Progenitor cell of endocrine pancreas (in vitro differentiated cells): ENCODE data around the gene TMEM208. TPM values are rescaled to one million over a fixed set of nuclear protein-coding genes. Genes with fewer than 3 reads are reported as not detected.
A peak's percentile ranks its signal among the peaks of the same experiment; 100 is the strongest.

Experiments
- DNase-seq: peaks from one replicate; pipeline ENCODE4 v3.0.0; 2021; ENCODE audit warnings: low spot score; ENCODE audit not compliant: unreplicated experiment
- H3K27ac Mint-ChIP-seq: 2 replicates; pipeline ENCODE4 v1.8.0; 2021; ENCODE audit warnings: mild to moderate bottlenecking, moderate library complexity, mixed read lengths
- H3K27me3 Mint-ChIP-seq: 2 replicates; pipeline ENCODE4 v1.8.0; 2021; ENCODE audit warnings: mixed read lengths
- H3K36me3 Mint-ChIP-seq: 2 replicates; pipeline ENCODE4 v1.8.0; 2022; ENCODE audit warnings: mixed read lengths; ENCODE audit not compliant: insufficient read depth
- H3K4me1 Mint-ChIP-seq: 2 replicates; pipeline ENCODE4 v1.8.0; 2021; ENCODE audit warnings: low read depth, mixed read lengths
- H3K4me3 Mint-ChIP-seq: 2 replicates; pipeline ENCODE4 v1.8.0; 2021; ENCODE audit warnings: low read depth, mild to moderate bottlenecking, moderate library complexity, mixed read lengths
- H3K9me3 Mint-ChIP-seq: 2 replicates; pipeline ENCODE4 v1.8.0; 2021; ENCODE audit warnings: low read depth, mixed read lengths
- CTCF ChIP-seq: fragments of 200-600 bp; sonication (generic); IDR thresholded peaks from one replicate; pipeline ENCODE4 v1.5.0; 2021; ENCODE audit warnings: antibody characterized with exemption, mild to moderate bottlenecking; ENCODE audit not compliant: unreplicated experiment
- total RNA-seq: library from RNA; stranded (reverse); gene quantifications from 2 replicates; pipeline ENCODE4 v1.2.1, GENCODE V29; 2021

TMEM208 gene
- total RNA-seq, 1 donor from 2014 or later = 36.3 TPM

- Mint-ChIP-seq H3K4me3 (no peak overlapping the region), H3K4me1 (peaks cover 6% of the 10 kb centered on the region), H3K27ac (no peak overlapping the region), H3K9me3 (no peaks in the 10 kb centered on the region), H3K36me3 (peaks cover 3% of the 10 kb centered on the region), H3K27me3 (no peaks in the 10 kb centered on the region)
- DNase-seq = no peak
- no peak for TF ChIP-seq CTCF
These were observed 15.3 kb downstream of the TMEM208 start for GRCh38 chr16:67242138-67242730.

GRCh38 chr16:67243481-67243880, 16.6 kb downstream of the TMEM208 start:
- no peaks in the 10 kb centered on the region for H3K9me3 Mint-ChIP-seq
- no peak overlapping the region for H3K4me3 Mint-ChIP-seq
- peaks cover 9% of the 10 kb centered on the region for H3K27me3 Mint-ChIP-seq
- peaks cover 14% of the 10 kb centered on the region for H3K4me1 Mint-ChIP-seq
- DNase-seq = no peak
- TF ChIP-seq CTCF = no peak
- no peak overlapping the region for H3K27ac Mint-ChIP-seq
- no peaks in the 10 kb centered on the region for H3K36me3 Mint-ChIP-seq

GRCh38 chr16:67244387-67245185, 17.7 kb downstream of the TMEM208 start:
- TF ChIP-seq CTCF = no peak
- Mint-ChIP-seq H3K27me3 (peaks cover 15% of the 10 kb centered on the region), H3K9me3 (no peaks in the 10 kb centered on the region), H3K4me1 (peaks cover 18% of the 10 kb centered on the region), H3K36me3 (no peaks in the 10 kb centered on the region), H3K4me3 (peak overlapping the region; percentile 85), H3K27ac (peak overlapping the region; percentile 37)
- no peak for DNase-seq

GRCh38 chr16:67245186-67245585, 18.3 kb downstream of the TMEM208 start:
- no peak for TF ChIP-seq CTCF
- no peak for DNase-seq
- Mint-ChIP-seq H3K9me3 (no peaks in the 10 kb centered on the region), H3K4me3 (peak overlapping the region; percentile 85), H3K4me1 (peaks cover 18% of the 10 kb centered on the region), H3K27ac (peak overlapping the region; percentile 96), H3K36me3 (no peaks in the 10 kb centered on the region), H3K27me3 (peaks cover 21% of the 10 kb centered on the region)

GRCh38 chr16:67245674-67246080, 18.7 kb downstream of the TMEM208 start:
- H3K9me3 Mint-ChIP-seq = no peaks in the 10 kb centered on the region
- peaks cover 18% of the 10 kb centered on the region for H3K4me1 Mint-ChIP-seq
- peaks cover 26% of the 10 kb centered on the region for H3K27me3 Mint-ChIP-seq
- DNase-seq = no peak
- H3K36me3 Mint-ChIP-seq = no peaks in the 10 kb centered on the region
- peak overlapping the region; percentile 85 for H3K4me3 Mint-ChIP-seq
- TF ChIP-seq CTCF = no peak
- peak overlapping the region; percentile 96 for H3K27ac Mint-ChIP-seq
